GM19238 (cell line): ENCODE results near the gene ACTN4.

Experiments
- DNase-seq: peaks from one replicate; pipeline ENCODE4 v3.0.0; 2011; ENCODE audit warnings: low spot score; ENCODE audit not compliant: insufficient read length

ACTN4 gene

GRCh38 chr19:38676878-38677646, 29.6 kb downstream of the ACTN4 start:
- no peak for DNase-seq

GRCh38 chr19:38678217-38678890, 30.9 kb downstream of the ACTN4 start:
- DNase-seq, result no peak

GRCh38 chr19:38678891-38679494, 31.5 kb downstream of the ACTN4 start:
- DNase-seq, result no peak

- no peak for DNase-seq
Measured at GRCh38 chr19:38679839-38680238, 32.4 kb downstream of the ACTN4 start.

- no peak for DNase-seq
Measured at GRCh38 chr19:38682195-38682867, 34.9 kb downstream of the ACTN4 start.

- no peak for DNase-seq
Measured at GRCh38 chr19:38682872-38683392, 35.5 kb downstream of the ACTN4 start.

GRCh38 chr19:38683393-38684077, 36.1 kb downstream of the ACTN4 start:
- DNase-seq, result no peak

- DNase-seq, result no peak
Measured at GRCh38 chr19:38684078-38684861, 36.8 kb downstream of the ACTN4 start.

- no peak for DNase-seq
Measured at GRCh38 chr19:38684862-38685665, 37.6 kb downstream of the ACTN4 start.

- DNase-seq, result peak; percentile 50
Measured at GRCh38 chr19:38685666-38686529, 38.4 kb downstream of the ACTN4 start.

- peak; percentile 62 for DNase-seq
Measured at GRCh38 chr19:38686530-38686888, 39.1 kb downstream of the ACTN4 start.

GRCh38 chr19:38687837-38688378, 40.5 kb downstream of the ACTN4 start:
- no peak for DNase-seq

GRCh38 chr19:38690146-38690545, 42.7 kb downstream of the ACTN4 start:
- DNase-seq, result no peak

- DNase-seq, result no peak
Measured at GRCh38 chr19:38690832-38691231, 43.4 kb downstream of the ACTN4 start.

- no peak for DNase-seq
Measured at GRCh38 chr19:38691938-38692457, 44.5 kb downstream of the ACTN4 start.

GRCh38 chr19:38692458-38693379, 45.3 kb downstream of the ACTN4 start:
- DNase-seq, result no peak
